Measurements from ENCODE around the gene AHDC1. TPM values are rescaled to one million over a fixed set of nuclear protein-coding genes. Genes with fewer than 3 reads are reported as not detected.
A peak's percentile ranks its signal among the peaks of the same experiment; 100 is the strongest.

AHDC1 gene
- total RNA-seq, 2 donors from 2014 or later, result 23.5 to 35.0 TPM

GRCh38 chr1:27530192-27530591, 73.8 kb downstream of the AHDC1 start:
- Histone ChIP-seq H3K27me3 (no peaks in the 10 kb centered on the region), H3K36me3 (peaks cover 15% of the 10 kb centered on the region), H3K4me1 (peaks cover 0 to 48% of the 10 kb centered on the region in 2 donors), H3K4me3 (no peak overlapping the region), H3K9me3 (no peaks in the 10 kb centered on the region), H3K27ac (peak overlapping the region; percentile 92 to 97)
- DNase-seq (ENCODE audit: low spot score), result no peak
- TF ChIP-seq CTCF (IDR thresholded peaks at IDR 0.05), result no peak

DNA sequence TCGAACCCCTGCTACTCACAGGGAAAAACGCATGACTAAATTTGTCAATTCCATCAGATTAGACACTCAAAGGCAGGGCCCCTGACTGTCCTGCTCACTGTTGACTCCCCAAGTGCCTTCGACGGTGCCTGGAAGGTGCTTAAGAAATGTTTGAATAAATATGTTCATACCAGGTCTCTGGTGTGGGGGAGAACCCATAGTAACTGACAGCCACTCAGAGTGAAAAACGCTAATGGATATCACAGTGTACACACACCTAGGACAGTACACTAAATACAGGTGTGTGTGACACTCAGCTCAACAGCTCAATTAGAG, 74.3 kb downstream of the AHDC1 start:
- DNase-seq (ENCODE audit: low spot score), result no peak

DNA sequence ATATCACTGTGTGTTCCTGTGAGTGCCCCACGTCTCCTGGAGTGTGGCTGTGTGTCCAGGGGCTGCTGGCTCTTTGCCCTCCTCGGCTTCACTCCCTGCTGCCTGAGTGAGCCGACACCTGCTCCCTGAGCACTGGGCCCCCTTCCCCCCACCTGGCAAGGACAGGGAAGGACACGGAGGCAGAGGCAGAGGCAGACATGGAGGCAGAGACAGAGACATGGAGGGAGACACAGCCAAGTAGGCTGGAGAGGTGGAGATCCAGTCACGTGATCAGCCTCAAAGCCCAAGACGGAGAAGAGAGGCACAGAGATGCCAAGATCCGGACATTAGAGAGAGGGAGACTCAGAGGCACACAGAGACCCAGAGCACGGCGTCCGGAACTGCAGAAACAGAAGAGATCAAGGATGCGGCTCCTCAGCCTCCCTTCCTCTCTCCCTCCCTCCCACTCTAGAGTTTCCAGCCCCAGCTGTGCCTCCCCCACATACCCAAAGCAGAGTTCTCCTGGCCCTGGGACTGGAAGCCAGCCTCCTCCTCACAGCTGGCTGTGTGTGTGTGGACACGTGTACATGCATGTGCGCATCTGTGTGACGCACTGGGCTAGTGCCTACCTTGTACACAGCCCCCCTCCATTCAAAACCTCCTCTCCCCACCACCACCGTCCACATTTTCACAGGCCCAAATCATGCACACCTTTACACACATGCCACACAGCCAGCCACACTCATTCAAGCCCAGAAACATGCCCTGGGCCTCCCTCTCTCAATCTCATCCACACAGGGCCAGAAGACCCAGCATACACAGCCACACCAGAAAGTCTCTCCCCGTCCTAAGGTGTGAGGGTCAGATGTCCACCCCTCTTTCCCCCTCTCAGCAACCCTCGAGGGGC, 74.9 kb downstream of the AHDC1 start:
- TF ChIP-seq CTCF (IDR thresholded peaks at IDR 0.05), result no peak
- H3K4me3 ChIP-seq, result peak overlapping the region in 1 of 2 donors; percentile 54
- H3K27me3 ChIP-seq, result no peaks in the 10 kb centered on the region
- H3K9me3 ChIP-seq, result no peaks in the 10 kb centered on the region
- DNase-seq (ENCODE audit: low spot score), result peak; percentile 88
- H3K27ac ChIP-seq, result peak overlapping the region; percentile 92 to 97
- H3K4me1 ChIP-seq, result peaks cover 0 to 59% of the 10 kb centered on the region in 2 donors
- peaks cover 6% of the 10 kb centered on the region for H3K36me3 ChIP-seq

More for the DNA sequence above, 74.3 kb downstream of the AHDC1 start:
- Histone ChIP-seq H3K36me3 (peaks cover 10% of the 10 kb centered on the region), H3K4me1 (peaks cover 0 to 53% of the 10 kb centered on the region in 2 donors), H3K9me3 (no peaks in the 10 kb centered on the region), H3K27ac (peak overlapping the region; percentile 92 to 97), H3K4me3 (no peak overlapping the region), H3K27me3 (no peaks in the 10 kb centered on the region)
- TF ChIP-seq CTCF (IDR thresholded peaks at IDR 0.05), result no peak

- Histone ChIP-seq H3K9me3 (no peaks in the 10 kb centered on the region), H3K4me1 (peaks cover 0 to 68% of the 10 kb centered on the region in 2 donors), H3K36me3 (no peaks in the 10 kb centered on the region), H3K4me3 (peak overlapping the region; percentile 27 to 54), H3K27me3 (no peaks in the 10 kb centered on the region), H3K27ac (peak overlapping the region; percentile 92 to 97)
- TF ChIP-seq CTCF (IDR thresholded peaks at IDR 0.05), result no peak
- DNase-seq (ENCODE audit: low spot score), result no peak
Measured at GRCh38 chr1:27527890-27528817, 75.8 kb downstream of the AHDC1 start.

DNA sequence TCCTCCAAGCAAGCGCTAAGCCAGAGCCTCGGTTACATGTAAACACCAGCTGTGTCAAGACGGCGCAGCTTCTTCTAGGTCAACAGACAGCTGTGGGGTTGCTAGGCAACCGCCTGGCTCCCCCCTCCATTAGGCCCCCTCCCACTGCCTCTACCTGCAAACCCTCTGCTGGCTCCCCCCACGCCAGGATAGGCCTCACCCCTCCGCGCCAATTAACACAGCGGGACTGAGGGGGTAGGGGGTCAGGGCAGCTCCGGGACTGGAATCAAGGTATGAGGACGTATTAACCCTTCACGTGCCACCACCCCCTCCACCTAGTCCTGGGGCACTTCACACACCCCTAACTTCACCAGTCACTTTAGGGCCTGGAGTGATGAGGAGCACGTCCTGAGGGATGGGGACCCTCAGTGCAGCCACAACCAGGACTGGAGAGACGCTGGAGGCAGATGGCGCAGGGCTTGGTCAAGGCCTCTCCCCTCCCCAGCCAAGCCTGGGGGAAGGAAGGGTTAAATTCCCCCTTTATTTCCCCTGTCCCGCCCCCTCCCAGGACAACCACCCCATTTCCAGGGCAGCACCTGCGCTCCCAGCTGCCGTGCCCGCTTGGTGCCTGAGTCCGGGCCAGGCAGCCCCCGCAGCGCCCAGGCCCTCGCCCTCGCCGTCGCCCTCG, 76.6 kb downstream of the AHDC1 start:
- no peaks in the 10 kb centered on the region for H3K27me3 ChIP-seq
- H3K36me3 ChIP-seq, result no peaks in the 10 kb centered on the region
- no peak for DNase-seq (ENCODE audit: low spot score)
- H3K4me1 ChIP-seq, result peaks cover 0 to 76% of the 10 kb centered on the region in 2 donors
- H3K4me3 ChIP-seq, result peak overlapping the region; percentile 27 to 54
- H3K9me3 ChIP-seq, result no peaks in the 10 kb centered on the region
- H3K27ac ChIP-seq, result peak overlapping the region; percentile 92 to 97
- no peak for TF ChIP-seq CTCF (IDR thresholded peaks at IDR 0.05)

Measured in right atrium auricular region (tissue), 2 donors.